DMS 273 (cell line): ENCODE measurements around the gene CRTC1.
"Not testable (repeated sequence)": the region's sequence is repeated elsewhere in the genome, so short reads cannot be mapped to it uniquely, and the experiment has no call there.

Source experiments
- DNase-seq: peaks from one replicate; lab custom pipeline; 2025; ENCODE audit not compliant: unreplicated experiment; lab: John Stamatoyannopoulos, UW

CRTC1 gene

DNA sequence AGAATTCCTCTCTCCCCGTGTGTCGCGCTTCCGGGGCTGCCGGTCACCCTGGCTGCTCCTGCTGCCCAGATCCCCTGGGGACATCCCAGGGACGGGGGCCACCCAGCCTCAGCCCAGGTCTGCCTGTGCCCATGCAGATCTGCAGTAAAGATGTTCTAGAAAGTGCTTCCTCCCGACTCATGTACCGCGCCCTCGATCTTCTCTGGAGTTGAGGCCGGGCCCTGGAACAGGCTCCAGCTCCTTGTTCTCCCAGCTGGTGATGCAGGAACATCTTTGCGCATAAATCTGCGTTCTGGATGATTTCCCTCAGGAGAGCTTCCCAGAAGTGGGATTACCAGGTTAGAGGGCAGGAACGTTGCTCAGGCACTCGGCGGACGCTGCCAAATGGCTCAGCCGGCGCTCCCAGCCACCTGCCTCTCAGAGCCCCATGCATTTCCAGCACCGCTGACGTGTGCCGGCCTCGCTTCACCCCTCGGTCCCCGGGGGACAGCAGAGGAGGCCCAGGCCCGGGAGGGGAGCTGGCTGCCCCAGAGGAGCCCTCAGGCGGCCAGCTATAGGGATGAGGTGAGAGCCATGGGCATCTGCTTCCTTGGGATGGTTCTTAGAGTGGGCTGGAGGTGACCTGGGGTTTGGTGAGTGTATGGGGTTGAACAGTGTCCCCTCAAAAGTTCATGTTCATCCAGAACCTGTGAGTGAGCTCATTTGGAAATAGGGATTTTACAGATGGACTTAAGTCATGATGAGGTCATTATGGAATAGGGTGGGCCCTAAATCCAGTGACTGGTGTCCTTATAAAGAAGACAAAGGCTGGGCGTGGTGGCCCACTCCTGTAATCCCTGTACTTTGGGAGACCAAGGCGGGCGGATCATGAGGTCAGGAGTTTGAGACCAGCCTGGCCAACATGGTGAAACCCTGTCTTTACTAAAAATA is 42.6 kb downstream of the CRTC1 start:
- DNase-seq = no peak

DNA sequence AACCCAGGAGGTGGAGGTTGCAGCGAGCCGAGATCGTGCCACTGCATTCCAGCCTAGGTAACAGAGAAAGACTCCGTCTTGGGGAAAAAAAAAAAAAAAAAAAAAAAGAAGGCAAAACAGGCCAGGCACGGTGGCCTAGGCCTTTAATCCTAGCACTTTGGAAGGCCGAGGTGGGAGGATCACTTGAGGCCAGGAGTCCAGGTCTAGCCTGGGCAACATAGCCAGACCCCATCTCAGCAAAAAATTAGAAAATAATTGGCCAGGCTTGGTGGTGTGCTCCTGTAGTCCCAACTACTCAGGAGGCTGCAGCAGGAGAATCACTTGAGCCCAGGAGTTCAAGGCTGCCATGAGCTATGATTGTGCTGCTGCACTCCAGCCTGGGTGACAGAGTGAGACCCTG is 43.4 kb downstream of the CRTC1 start:
- no peak for DNase-seq

DNA sequence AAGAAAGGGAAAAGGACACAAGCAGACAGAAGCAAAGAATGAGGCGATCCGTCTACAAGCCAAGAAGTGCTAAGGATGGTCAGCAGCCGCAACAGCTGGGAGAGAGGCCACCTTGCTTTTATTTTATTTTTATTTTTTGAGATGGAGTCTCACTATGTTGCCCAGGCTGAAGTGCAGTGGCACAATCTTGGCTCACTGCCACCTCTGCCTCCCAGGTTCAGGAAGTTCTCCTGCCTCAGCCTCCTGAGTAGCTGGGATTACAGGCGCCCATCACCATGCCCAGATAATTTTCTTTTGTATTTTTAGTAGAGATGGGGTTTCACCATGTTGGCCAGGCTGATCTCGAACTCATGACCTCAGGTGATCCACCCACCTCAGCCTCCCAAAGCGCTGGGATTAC is 44.1 kb downstream of the CRTC1 start:
- DNase-seq = not testable (repeated sequence)

DNA sequence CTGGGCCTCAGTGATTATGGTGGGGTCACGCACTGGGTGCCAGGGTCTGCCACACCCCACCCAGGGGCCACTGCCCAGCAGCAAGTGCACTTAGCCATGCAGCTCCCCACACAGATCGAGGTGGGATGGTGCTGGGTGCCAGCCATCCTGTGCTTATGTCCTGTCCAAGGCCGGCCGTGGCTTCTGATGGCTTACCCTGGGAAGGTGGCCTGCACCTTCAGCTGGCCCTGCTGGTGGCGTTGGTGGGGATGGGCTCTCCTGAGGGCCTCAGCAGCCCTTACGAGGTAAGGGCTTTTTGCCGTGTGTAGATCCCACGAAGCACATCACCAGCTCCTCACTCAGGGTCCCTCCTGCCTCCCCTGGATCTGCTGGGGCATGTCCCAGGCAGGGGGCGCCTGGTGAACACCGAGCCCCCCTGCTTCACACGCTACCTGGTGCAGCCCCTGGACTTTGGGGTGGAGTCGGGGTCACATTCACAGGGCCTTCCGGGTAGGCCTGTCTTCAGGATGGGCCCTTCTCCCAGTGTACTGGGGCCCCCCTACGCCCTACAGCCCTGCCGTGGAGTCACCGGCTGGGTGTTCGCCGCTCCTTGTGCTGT is 46.6 kb downstream of the CRTC1 start:
- DNase-seq = no peak

- DNase-seq = peak; percentile 42
These were observed 47.5 kb downstream of the CRTC1 start for GRCh38 chr19:18730885-18731513.

DNA sequence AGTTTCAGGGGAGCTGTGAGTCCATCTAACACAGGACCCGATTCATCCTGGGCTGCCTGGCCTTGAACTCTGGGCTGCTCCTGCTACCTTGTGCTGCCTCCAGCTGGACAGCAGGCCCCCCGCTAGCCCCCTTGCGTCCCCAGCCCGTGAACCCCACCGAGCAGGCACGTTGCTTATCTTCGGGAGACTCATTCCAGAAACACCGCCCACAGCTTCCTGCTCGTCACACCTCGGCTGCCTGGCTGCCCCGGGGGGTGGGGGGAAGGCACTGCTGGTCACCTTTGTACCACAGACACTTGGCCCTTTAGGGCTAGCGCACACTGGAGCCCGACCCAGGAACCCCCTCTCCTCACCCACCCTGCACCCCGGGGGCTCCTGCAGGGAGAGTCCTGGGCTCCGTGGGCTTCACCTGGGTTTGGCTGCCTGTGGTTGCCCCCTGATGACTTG is 48.1 kb downstream of the CRTC1 start:
- no peak for DNase-seq

- DNase-seq = peak; percentile 95
These were observed 49.7 kb downstream of the CRTC1 start for GRCh38 chr19:18733196-18733647.

GRCh38 chr19:18733762-18734332 is 50.4 kb downstream of the CRTC1 start:
- DNase-seq = not testable (repeated sequence)

DNA sequence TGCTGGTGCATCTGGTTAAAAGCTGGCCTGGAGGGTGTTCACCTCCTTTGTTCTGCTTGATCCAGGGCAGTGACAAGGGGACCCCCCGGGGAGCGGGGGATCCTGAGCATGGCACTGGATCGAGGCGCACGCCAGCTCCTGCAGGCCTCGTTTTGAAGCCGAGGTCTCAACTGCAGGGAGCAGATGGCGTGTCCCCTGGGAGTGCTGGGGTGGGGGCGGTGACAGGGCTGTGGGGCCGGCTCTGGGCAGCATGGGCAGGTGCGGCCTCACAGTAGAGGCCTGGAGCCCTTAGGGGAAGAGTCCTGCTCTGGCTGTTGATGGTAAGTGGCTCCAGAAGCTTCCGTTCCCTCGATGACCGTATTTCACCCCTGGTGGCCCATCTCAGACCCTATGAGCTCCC is 51.8 kb downstream of the CRTC1 start:
- peak; percentile 86 for DNase-seq

DNA sequence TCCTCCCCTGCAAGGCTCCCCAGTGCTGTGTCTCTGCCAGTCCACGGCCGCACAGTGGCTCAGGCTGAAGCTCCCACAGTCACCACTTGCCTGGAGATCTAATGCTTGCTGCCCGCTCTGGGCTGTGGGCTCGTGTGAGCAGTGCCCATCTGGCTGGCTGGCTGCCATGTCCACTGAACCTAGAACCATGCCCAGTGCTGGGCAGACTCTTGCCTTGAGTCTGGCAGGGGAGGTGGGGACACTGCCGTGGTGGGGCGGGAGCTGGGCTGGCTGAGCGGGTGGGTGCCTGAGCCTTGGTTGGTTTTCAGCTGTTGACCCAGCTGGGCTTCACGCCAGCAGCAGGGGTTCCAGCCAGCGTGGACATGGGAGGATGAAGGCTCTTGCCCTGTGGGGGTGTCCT is 52.3 kb downstream of the CRTC1 start:
- no peak for DNase-seq

DNA sequence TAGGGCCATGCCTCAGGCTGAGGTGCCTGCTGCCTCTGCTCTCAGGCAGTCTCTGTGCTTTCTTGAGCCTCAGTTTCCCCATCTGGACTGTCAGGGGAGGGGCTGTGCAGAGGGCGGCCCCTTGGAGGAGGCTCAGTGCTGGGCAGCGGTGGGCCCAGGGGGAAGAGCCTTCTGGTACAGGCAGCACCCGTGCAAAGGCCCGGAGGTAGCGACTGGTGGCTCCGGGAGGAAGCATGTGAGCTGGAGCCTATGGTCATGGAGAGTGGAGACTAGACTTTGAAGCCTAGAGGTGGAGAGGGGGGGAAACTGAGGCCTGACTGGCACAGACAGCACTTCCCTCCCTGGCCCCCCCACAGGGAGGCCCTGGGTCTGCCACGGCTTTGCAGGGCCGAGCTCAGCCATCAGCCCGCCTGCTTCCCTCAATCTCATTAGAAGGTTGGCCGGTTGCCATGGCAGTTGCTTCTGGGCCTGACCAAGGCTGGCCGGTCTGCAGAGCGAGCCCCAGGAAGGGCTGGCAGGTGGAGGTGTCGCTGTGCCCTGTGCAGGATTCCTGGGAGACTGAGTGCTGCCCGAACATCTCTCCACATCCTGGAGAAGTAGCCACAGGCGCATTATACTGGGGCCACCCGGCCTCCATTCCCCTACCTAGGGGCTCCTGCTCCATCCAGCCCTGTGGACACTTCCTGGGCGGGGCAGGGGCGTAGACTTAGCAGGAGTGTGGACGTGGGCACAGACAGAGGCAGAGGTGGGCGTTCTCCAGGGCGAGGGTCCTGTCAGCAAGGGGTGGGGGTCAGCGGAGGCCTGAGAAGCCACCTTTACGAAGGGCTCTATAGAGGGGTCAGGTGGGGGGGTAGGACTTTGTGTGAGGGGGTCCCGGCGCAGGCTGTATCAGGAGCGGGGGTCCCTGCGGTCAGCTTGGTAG is 53.2 kb downstream of the CRTC1 start:
- DNase-seq = no peak

DNA sequence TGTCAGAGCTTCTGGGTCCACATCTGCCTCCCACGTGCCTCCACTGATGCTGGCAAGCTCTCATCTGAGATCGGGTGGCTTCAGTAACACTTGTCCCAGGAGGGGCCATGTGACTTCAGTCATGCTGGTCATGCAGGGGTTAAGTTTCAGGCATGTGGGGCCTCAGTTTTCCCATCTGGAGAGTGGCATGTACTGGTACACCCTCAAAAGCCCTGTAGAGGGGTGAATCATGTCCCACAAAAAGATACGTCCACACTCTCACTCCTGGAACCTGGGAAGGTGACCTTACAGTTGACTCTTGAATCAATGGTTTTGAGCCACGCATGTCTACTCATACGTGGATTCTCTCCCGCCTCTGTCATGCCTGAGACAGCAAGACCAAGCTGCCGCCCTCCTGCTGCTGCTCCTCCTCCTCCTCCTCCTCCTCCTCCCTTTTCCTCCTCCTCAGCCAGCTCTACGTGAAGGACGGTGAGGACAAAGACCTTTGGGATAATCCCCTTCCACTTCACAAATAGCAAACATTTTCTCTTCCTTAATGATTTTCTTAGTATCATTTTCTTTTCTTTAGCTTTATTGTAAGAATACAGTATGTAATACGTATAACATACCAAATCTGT is 54.0 kb downstream of the CRTC1 start:
- DNase-seq = no peak

DNA sequence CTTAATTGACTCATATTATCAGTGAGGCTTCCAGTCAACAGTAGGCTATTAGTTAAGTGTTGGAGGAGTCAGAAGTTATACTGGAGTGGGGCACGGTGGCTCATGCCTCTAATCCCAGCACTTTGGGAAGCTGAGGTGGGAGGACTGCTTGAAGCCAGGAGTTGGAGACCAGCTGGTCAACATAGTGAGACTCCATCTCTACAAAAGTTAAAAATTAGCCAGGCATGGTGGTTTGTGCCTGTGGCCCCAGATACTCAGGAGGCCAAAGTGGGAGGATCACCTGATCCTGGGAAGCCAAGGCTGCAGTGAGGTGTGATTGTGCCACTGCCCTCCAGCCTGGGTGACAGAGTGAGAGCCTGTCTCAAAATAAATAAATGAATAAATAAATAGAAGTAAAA is 54.5 kb downstream of the CRTC1 start:
- DNase-seq = no peak

GRCh38 chr19:18738961-18739690 is 55.6 kb downstream of the CRTC1 start:
- DNase-seq = no peak

GRCh38 chr19:18741124-18742121 is 57.9 kb downstream of the CRTC1 start:
- no peak for DNase-seq

DNA sequence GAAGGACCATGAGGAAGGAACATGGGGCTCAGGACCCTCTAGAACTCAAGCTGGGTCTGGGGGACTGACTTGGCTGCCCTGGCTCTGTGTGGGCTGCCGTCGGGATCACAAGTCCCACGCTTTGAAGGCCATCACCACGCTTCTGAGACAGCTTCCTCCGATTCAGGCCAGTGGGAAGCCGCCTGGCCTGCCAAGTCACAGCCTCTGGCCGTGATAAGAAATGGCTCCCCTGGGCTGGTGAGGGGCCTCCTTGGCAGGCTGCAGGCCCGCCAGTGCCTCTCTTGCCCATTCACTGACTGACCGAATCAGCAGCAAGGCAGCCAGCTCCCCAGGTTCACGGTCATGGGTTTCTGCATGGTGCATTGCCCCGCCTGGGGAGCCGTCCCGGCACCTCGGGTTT is 58.8 kb downstream of the CRTC1 start:
- DNase-seq = no peak

GRCh38 chr19:18742838-18743783 is 59.6 kb downstream of the CRTC1 start:
- DNase-seq = peak; percentile 88
